DND-41 (cell line): ENCODE measurements around the gene NLRP3.

ENCODE experiments used
- CTCF ChIP-seq: IDR thresholded peaks from 2 replicates; pipeline ENCODE4 v1.5.1; 2012; ENCODE audit warnings: borderline replicate concordance, low read length, moderate library complexity, mild to moderate bottlenecking; ENCODE audit not compliant: poor library complexity, severe bottlenecking; ENCODE audit errors: extremely low read depth
- EZH2 ChIP-seq: IDR thresholded peaks from 3 replicates; pipeline ENCODE4 v1.6.1; 2012; ENCODE audit warnings: borderline replicate concordance, low read depth, mild to moderate bottlenecking, moderate library complexity, low read length, inconsistent platforms; ENCODE audit not compliant: severe bottlenecking

DNA sequence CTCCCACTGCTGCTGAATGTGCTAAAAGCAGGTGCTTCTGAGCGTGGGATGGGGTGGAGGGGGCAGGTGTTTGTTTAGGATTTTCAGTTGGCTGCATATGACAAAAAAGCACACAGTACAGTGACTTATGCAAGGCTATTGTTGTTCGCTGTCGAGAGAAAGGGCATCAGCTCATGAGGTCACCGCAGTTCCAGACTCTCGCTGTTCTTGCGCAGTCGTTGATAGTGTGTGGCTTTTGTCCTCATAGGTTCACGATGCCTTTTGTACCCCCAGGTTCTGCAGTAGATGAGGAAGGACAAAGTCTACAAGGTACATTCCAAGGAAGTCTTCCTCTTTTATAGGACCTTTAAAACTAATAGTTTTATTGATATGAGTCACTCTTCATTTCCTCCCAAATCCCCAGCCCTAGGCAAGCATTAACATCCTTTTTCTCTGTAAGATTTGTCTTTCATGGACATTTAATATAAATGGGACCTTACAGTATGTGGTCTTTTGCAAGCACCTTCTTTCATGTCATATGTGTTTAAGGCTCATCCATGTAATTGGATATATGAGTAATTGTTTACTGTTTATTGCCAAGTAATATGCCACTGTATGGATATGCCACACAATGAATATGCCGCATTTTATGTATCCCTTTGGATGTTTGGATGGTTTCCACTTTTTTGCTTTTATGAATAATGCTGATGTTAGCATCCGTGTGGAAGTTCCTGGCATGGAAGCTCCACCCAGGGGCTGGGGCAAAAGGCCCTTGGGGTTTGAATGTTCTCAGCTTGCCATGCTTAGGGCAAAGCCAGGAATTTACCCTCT, 14.5 kb upstream of the NLRP3 start:
- TF ChIP-seq CTCF, result no peak
- no peak for TF ChIP-seq EZH2
